ENCODE results near the gene XIRP1.

- TF ChIP-seq POLR2A (IDR thresholded peaks at IDR 0.05; ENCODE audit: borderline replicate concordance, extremely low read depth, insufficient read depth, insufficient read length): no peak
- no peak for TF ChIP-seq CTCF (IDR thresholded peaks at IDR 0.05 in 2 of 3, conservative IDR thresholded peaks at IDR 0.05 in 1 of 3; ENCODE audit: borderline replicate concordance in 1 of 3, insufficient read depth in 1 of 3, low read depth in 2 of 3, low read length in 2 of 3)
- TF ChIP-seq YY1 (IDR thresholded peaks at IDR 0.05; ENCODE audit: extremely low read depth, insufficient replicate concordance, low read depth, low read length): no peak
- TF ChIP-seq JUND (IDR thresholded peaks at IDR 0.05): no peak
- TF ChIP-seq, protein P1, sequence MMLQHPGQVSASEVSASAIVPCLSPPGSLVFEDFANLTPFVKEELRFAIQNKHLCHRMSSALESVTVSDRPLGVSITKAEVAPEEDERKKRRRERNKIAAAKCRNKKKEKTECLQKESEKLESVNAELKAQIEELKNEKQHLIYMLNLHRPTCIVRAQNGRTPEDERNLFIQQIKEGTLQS (IDR thresholded peaks at IDR 0.05): no peak
- TF ChIP-seq RAD21 (IDR thresholded peaks at IDR 0.05; ENCODE audit: low read depth): no peak
- TF ChIP-seq, protein P2, sequence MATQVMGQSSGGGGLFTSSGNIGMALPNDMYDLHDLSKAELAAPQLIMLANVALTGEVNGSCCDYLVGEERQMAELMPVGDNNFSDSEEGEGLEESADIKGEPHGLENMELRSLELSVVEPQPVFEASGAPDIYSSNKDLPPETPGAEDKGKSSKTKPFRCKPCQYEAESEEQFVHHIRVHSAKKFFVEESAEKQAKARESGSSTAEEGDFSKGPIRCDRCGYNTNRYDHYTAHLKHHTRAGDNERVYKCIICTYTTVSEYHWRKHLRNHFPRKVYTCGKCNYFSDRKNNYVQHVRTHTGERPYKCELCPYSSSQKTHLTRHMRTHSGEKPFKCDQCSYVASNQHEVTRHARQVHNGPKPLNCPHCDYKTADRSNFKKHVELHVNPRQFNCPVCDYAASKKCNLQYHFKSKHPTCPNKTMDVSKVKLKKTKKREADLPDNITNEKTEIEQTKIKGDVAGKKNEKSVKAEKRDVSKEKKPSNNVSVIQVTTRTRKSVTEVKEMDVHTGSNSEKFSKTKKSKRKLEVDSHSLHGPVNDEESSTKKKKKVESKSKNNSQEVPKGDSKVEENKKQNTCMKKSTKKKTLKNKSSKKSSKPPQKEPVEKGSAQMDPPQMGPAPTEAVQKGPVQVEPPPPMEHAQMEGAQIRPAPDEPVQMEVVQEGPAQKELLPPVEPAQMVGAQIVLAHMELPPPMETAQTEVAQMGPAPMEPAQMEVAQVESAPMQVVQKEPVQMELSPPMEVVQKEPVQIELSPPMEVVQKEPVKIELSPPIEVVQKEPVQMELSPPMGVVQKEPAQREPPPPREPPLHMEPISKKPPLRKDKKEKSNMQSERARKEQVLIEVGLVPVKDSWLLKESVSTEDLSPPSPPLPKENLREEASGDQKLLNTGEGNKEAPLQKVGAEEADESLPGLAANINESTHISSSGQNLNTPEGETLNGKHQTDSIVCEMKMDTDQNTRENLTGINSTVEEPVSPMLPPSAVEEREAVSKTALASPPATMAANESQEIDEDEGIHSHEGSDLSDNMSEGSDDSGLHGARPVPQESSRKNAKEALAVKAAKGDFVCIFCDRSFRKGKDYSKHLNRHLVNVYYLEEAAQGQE (IDR thresholded peaks at IDR 0.05; ENCODE audit: low read depth): no peak
- TF ChIP-seq MAX (IDR thresholded peaks at IDR 0.05): no peak
- no peak for TF ChIP-seq POLR2AphosphoS5 (IDR thresholded peaks at IDR 0.05; ENCODE audit: low read depth, low read length)
- TF ChIP-seq EZH2 (IDR thresholded peaks at IDR 0.05): no peak
- TF ChIP-seq SIN3A (IDR thresholded peaks at IDR 0.05; ENCODE audit: low read depth): no peak
- no peak for TF ChIP-seq EZH2phosphoT487 (IDR thresholded peaks at IDR 0.05; ENCODE audit: borderline replicate concordance)
- no peak for TF ChIP-seq FOSL1 (IDR thresholded peaks at IDR 0.05; ENCODE audit: low read depth)
- TF ChIP-seq SRF (IDR thresholded peaks at IDR 0.05; ENCODE audit: low read depth): no peak
Measured at GRCh38 chr3:39220407-39221140, 28.2 kb upstream of the XIRP1 start.

Data from HCT116 (cell line).